Measurements from ENCODE around the gene ZNF23.

DNA sequence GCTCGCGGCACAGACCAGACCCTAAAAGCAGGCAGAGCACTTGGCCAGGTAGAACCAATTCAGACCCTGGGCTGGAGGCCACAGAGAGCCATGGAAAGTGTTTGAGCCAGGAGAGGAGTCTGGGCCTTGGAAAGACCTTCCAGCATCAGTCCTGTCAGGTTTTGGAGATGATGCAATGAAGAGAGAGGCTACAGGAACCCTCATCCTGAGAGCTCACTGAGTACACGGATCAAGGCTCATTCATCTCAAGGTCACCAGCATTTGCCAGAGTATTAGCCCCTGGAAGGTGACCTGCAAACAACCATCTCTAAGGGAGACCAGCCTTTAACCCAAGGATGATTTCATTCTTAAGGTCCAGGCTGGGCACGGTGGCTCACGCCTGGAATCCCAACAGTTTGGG lies 48.0 kb downstream of the ZNF23 start:
- no peak for TF ChIP-seq CTCF (IDR thresholded peaks at IDR 0.05)
- no peak for TF ChIP-seq POLR2A (IDR thresholded peaks at IDR 0.05)

Measured in testis (tissue), 2 donors.